ENCODE results near the gene MARF1. TPM values are rescaled to one million over a fixed set of nuclear protein-coding genes. Genes with fewer than 3 reads are reported as not detected.

MARF1 gene
- total RNA-seq, 3 donors from 2014 or later, result 60.1 to 162 (median 90.9) TPM

- ATAC-seq, result no peak
These were observed 38.2 kb downstream of the MARF1 start for GRCh38 chr16:15604460-15605440.

GRCh38 chr16:15602285-15603044 lies 40.5 kb downstream of the MARF1 start:
- Histone ChIP-seq H3K4me3 (no peak overlapping the region), H3K4me1 (ENCODE audit: low read depth) (no peaks in the 10 kb centered on the region), H3K9me3 (no peaks in the 10 kb centered on the region), H3K36me3 (ENCODE audit: low read depth) (peaks cover 9% of the 10 kb centered on the region)
- ATAC-seq (no peak), DNase-seq (no peak)
- TF ChIP-seq CTCF (IDR thresholded peaks at IDR 0.05), result no peak
- intact Hi-C loops (cut with DNase I, micrococcal nuclease), result no loop called here

More at GRCh38 chr16:15604460-15605440, 38.2 kb downstream of the MARF1 start:
- DNase-seq, result no peak
- TF ChIP-seq CTCF (IDR thresholded peaks at IDR 0.05), result no peak
- Histone ChIP-seq H3K9me3 (no peaks in the 10 kb centered on the region), H3K36me3 (ENCODE audit: low read depth) (no peaks in the 10 kb centered on the region), H3K4me1 (ENCODE audit: low read depth) (no peaks in the 10 kb centered on the region), H3K4me3 (no peak overlapping the region)
- intact Hi-C loops (cut with DNase I, micrococcal nuclease), result no loop called here

- Histone ChIP-seq H3K9me3 (no peaks in the 10 kb centered on the region), H3K4me1 (ENCODE audit: low read depth) (no peaks in the 10 kb centered on the region), H3K36me3 (ENCODE audit: low read depth) (peaks cover 10% of the 10 kb centered on the region), H3K4me3 (no peak overlapping the region)
- TF ChIP-seq CTCF (IDR thresholded peaks at IDR 0.05), result no peak
- ATAC-seq (no peak), DNase-seq (no peak)
- intact Hi-C loops (cut with DNase I, micrococcal nuclease), result no loop called here
These were observed 41.6 kb downstream of the MARF1 start for GRCh38 chr16:15601212-15601879.

- Histone ChIP-seq H3K36me3 (ENCODE audit: low read depth) (peaks cover 15% of the 10 kb centered on the region), H3K9me3 (no peaks in the 10 kb centered on the region), H3K4me1 (ENCODE audit: low read depth) (no peaks in the 10 kb centered on the region), H3K4me3 (no peak overlapping the region)
- ATAC-seq (no peak), DNase-seq (no peak)
- TF ChIP-seq CTCF (IDR thresholded peaks at IDR 0.05), result no peak
- intact Hi-C loops (cut with DNase I, micrococcal nuclease), result no loop called here
These were observed 43.5 kb downstream of the MARF1 start for GRCh38 chr16:15599303-15600070.
